Caki2 (cell line): Measurements from ENCODE around the gene MED20. TPM values are rescaled to one million over a fixed set of nuclear protein-coding genes. Genes with fewer than 3 reads are reported as not detected.
A peak's percentile ranks its signal among the peaks of the same experiment; 100 is the strongest.

ENCODE experiments used
- DNase-seq: peaks from one replicate; pipeline ENCODE4 v3.0.0-alpha.2; 2015; ENCODE audit warnings: low read depth
- in situ Hi-C: cut with HindIII; loops from 2 replicates; pipeline ENCODE4 v1.10.0; 2016; ENCODE audit warnings: low sequenced_read_pairs, low pct_unique_long_range_greater_than_20kb, mixed read lengths
- total RNA-seq: library from RNA; depleted of rRNA; stranded (reverse); fragments of >200 nt; shearing (Covaris generic); gene quantifications from 2 replicates; pipeline ENCODE4 v1.2.3, GENCODE V29; 2014; ENCODE audit warnings: low replicate concordance; rRNA removed

Gene MED20
- total RNA-seq, 1 experiment from 2014 or later, result 24.5 TPM

DNA sequence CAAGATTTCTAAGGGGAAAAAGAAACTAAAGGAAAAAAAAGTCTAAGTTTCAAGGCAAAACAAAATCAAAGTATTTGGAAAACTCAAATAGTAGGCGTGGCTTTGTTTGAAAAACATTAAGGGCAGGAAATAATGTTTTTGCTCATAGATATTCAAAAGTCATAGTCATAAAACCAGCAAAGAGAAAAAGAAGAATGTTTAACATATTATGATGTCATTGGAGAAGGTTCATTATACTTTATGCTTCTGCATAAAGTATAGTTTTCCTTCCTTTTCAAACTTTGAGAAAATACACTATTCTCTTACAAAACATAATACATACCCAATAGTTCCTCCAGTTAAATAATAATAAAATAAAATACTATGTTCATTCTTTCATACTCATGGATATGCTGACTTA is 39.4 kb downstream of the MED20 start:
- no peak for DNase-seq
- in situ Hi-C loops, result no loop called here

DNA sequence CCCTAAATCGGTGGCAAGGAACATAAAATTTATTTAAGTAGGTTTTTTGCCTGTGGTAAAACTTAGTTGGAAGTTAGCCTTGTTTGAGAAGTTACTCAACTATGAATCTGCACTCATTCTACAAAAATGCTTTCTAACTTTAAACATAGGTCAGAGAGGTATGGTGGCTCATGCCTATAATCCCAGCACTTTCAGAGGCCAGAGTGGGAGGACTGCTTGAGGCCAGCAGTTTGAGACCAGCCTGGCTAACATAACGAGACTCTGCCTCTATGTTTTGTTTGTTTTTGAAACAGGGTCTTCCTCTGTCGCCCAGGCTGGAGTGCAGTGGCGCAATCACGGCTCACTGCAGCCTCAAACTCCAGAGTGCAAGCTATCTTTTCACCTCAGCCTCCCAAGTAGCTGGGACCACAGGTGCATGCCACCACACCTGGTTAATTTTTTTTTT is 42.0 kb downstream of the MED20 start:
- DNase-seq, result no peak
- in situ Hi-C loops, result no loop called here

DNA sequence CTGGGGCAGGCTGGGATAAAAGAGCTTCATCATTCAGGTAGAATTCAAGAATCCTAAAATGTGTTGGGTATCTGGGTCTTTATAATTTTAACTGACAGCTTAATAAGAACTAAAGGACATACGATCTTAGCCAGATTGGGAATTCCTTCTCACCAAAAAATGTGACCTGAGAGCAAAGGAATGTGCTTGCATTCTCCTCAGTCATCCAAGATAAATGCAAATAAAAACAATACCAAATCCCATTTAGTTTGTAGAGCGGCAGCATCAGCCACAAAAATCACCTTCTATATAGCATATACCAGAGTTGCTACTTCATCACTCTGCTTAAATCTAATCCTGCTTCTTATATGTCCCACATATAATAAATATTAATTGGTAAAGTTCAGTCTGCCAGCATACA is 42.7 kb downstream of the MED20 start:
- DNase-seq, result peak; percentile 33

DNA sequence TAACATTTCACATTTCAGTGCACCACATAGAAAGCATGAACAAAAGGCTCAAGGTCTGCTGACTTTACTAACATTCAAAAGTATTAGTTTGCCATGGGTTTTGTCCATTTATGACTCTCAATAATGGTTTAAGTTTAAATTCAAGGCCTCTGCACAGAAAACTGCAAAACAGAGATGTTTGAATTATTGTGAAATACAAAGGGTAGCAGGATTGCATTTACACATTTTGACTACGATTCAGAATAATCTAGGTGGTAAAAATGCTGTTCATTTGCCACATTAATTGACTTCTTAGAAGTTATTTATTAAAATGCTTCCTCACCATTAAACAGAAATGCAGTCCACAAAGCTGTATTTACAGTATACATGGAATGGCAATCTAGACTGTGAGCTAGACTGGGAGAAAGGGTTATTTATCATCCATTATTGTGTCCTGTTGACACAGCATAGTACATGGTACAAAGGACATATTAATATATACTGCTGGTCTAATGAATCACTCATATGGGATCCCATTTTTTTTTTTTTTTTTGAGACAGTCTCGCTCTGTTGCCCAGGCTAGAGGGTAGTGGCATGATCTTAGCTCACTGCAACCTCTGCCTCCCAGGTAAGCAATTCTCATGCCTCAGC is 43.8 kb downstream of the MED20 start:
- no peak for DNase-seq
- in situ Hi-C loops, result no loop called here

More for the DNA sequence above, 42.7 kb downstream of the MED20 start:
- in situ Hi-C loops, result no loop called here

DNA sequence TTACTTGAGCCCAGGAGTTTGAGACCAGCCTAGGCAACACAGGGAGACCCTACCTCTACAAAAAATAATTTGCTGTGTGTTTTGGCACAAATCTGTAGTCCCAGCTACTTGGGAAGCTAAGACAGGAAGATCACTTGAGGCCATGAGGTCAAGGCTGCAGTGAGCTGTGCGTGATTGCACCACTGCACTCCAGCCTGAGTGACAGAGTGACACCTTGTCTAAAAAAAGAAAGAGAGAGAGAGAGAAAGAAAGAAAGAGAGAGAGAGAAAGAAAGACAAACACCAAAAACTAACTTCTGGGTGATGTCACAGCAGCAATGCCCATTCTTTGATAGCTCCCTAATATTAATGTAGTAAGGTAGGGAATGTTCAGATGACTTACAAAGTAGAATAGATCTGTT is 46.2 kb downstream of the MED20 start:
- in situ Hi-C loops, result no loop called here

DNA sequence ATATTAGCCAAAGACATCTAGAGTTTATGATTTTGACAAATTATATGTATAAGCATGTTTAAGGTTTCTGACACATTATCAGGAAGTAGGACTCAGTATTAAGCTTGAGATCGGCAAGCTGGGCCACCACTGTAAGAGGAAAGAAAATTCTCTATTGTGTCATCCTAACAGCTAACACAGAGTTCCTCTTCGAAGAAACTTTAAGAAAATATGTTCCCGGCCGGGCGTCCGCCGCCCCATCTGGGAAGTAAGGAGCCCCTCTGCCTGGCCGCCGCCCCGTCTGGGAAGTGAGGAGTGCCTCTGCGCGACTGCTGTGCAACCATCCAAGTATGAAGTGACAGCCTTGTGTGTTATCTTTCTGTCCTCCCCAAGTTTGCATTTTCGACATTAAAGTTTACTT is 48.8 kb downstream of the MED20 start:
- no peak for DNase-seq
- in situ Hi-C loops, result no loop called here

More for the DNA sequence above, 46.2 kb downstream of the MED20 start:
- DNase-seq, result no peak

DNA sequence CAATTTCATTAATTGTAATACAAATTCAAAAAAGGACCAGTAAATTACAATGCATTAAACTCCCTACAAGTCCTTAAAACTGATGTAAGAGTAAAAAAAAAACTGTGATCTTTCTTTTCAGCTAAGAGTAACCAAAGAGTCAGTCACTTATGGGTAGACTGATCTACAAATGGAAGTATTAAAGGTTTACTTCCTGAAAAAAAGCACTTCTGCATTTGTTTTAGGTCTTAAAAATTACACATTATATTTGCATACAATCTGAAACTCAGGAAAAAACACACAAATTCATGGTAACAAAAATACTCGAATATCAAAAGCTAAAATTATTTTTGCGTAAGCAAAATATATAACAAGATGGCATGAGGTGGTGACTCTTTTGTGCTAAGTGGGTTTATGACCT is 49.2 kb downstream of the MED20 start:
- no peak for DNase-seq
- in situ Hi-C loops, result no loop called here

DNA sequence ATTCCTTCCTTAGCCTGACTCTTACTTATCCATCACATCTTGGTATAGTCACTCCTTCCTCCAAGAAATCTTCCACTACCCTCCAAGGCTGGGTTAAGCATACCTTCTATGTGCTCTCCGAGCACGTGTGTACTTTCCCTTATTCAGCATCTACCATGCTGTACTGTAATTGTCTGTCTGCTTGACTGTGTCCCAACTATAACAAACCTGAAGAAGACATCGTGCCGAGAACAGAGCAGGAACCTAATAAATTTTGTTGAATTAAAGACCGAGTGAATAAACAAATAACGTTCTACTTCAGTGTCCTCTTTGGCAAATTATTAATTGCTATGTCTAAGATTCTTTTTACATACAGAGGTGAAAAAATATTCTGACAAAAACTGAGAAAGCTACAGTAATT is 61.6 kb downstream of the MED20 start:
- in situ Hi-C loops, result no loop called here
- DNase-seq, result no peak

DNA sequence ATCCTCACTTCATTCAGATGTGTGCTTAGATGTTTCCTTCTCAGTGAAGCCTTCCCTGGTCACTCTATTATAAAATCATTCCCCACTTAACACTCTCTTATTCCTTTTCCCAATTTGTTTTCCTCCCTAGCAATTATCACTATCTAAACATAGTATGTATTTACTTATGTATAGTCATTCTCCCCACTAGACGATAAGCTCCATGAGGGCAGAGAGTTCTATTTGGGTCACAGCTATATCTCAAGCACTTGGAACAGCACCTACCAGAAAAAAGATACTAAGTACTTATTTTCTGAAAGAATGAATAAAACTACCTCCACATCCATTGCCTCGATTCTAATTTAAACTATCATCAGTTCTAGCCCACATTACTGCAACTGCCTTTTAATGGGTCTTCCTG is 62.2 kb downstream of the MED20 start:
- no peak for DNase-seq
- in situ Hi-C loops, result no loop called here

Other genes starting within 250 kb of the MED20 start
- gene TFEB, start 185.5 kb downstream of the MED20 start, total RNA-seq, result 6.0 and 13.1 TPM in 2 replicates
- 5.8 TPM in 1 of 2 replicates, not detected in the other for gene PGC, start 173.7 kb downstream of the MED20 start, total RNA-seq
- 2.0 and 2.8 TPM in 2 replicates for gene FRS3, start 141.2 kb downstream of the MED20 start, total RNA-seq
- 0.20 TPM in 1 of 2 replicates, not detected in the other for gene PRICKLE4, start 140.4 kb downstream of the MED20 start, total RNA-seq
- gene TOMM6, start 133.4 kb downstream of the MED20 start, total RNA-seq, result 264 and 306 TPM in 2 replicates
- gene USP49, start 25.8 kb downstream of the MED20 start, total RNA-seq, result 1.6 and 3.1 TPM in 2 replicates
- gene BYSL, start 360 bp upstream of the MED20 start, total RNA-seq, result 139 and 161 TPM in 2 replicates
- 209 and 278 TPM in 2 replicates for gene CCND3, start 20.7 kb upstream of the MED20 start, total RNA-seq
- 20.3 and 28.0 TPM in 2 replicates for gene TAF8, start 129.4 kb upstream of the MED20 start, total RNA-seq
- 1.6 and 7.2 TPM in 2 replicates for gene C6orf132, start 221.5 kb upstream of the MED20 start, total RNA-seq